ENCODE data around the gene OGFOD3.

- TF ChIP-seq CTCF (IDR thresholded peaks at IDR 0.05 in 4 of 5, conservative IDR thresholded peaks at IDR 0.05 in 1 of 5) (no peak), POLR2A (IDR thresholded peaks at IDR 0.05) (no peak)
Measured at GRCh38 chr17:82367724-82368524, 50.5 kb downstream of the OGFOD3 start.

Measured in gastrocnemius medialis (tissue), 4 donors.